Spleen (tissue), 7 donors: ENCODE data around the gene NOVA1.
"Not testable (repeated sequence)": the region's sequence is repeated elsewhere in the genome, so short reads cannot be mapped to it uniquely, and the experiment has no call there.

ENCODE experiments used
- CTCF ChIP-seq, 11 experiments: fragments of 200-600 bp in 7 of 11; fragments of 450-650 bp in 4 of 11; sonication (generic) in 4 of 11; IDR thresholded peaks in 8 of 11; conservative IDR thresholded peaks in 3 of 11; 1 replicate in 7 of 11; 2 replicates in 4 of 11; pipeline versions ENCODE4 v1.4.0 to v1.8.0; 2016 to 2021; ENCODE audit warnings: antibody characterized with exemption in 11 of 11, inconsistent platforms in 4 of 11, mild to moderate bottlenecking in 1 of 11
- POLR2A ChIP-seq, 3 donors: fragments of 450-650 bp; IDR thresholded peaks; one replicate each; pipeline ENCODE4 v1.5.1; 2017; ENCODE audit warnings: antibody characterized with exemption in 3 of 3, mild to moderate bottlenecking in 1 of 3
- POLR2AphosphoS5 ChIP-seq, 3 donors: sonication (generic); formaldehyde crosslinking; IDR thresholded peaks; one replicate each; pipeline ENCODE4 v1.5.1; 2017; ENCODE audit warnings: antibody characterized with exemption in 3 of 3
- donor health status: DM: no; HTN: no; CAD: no; lungs with moderate emphysema.
- donor health status: DM: no; HTN: no; CAD: no.
- donor health status: DM: no; HTN: no; CAD: no.

GRCh38 chr14:26645057-26645456, 47.2 kb upstream of the NOVA1 start:
- TF ChIP-seq CTCF (IDR thresholded peaks at IDR 0.05 in 8 of 11, conservative IDR thresholded peaks at IDR 0.05 in 3 of 11); POLR2AphosphoS5 (IDR thresholded peaks at IDR 0.05); POLR2A (IDR thresholded peaks at IDR 0.05): not testable (repeated sequence)
